Measurements from ENCODE around the gene C1RL. TPM values are rescaled to one million over a fixed set of nuclear protein-coding genes. Genes with fewer than 3 reads are reported as not detected.
"Not testable (repeated sequence)": the region's sequence is repeated elsewhere in the genome, so short reads cannot be mapped to it uniquely, and the experiment has no call there.

The C1RL gene
- total RNA-seq, 2 donors from 2014 or later, result 32.5 to 46.4 TPM

DNA sequence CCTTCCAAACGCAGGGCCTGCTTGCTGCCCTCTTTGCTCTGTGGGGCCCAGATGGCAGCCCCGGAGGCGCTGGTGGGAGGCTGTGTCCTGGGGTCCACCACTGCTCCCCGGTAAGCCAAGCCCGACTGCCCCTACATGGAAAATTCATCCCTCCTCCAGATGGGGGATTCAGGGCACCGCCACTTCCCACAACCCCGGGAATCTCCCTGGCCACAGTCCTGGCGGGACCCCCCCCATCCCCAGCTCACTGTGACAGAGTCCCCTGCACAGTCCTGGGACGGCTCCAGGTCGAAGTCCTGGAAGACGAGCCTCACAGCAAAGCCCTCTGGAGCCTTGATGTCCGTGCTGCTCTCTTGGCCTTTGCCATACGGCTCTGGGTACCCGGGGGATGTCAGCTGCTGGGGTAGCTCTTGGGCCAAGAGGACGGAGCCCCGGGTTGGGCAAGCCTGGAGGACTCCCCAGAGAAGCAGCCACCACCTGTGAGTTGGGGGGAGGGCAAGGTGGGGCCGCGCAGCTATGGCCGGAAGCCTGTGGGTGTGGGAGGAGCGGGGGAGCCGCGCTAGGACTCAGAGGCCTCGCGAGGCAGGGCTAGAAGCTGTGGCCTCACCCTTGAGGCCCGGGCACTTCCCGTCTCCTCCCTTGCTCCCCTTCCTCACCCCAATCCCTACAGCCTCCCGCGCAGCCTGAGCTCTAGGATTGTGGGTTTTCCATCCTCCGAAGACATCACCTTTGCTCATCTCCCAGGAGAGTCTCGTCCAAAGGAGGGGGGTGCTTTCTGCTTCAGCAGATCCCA lies 815 bp downstream of the C1RL start:
- 31 to 51% methylated on average over 10 to 30 of the region's 30 CpGs for WGBS, 2 experiments (ENCODE audit: insufficient coverage in 1 of 2, insufficient read length in 1 of 2)
- peaks cover 12% of the 10 kb centered on the region for H3K9me3 ChIP-seq (ENCODE audit: control insufficient read depth, low read length)
- Mint-ChIP-seq H3K36me3 (ENCODE audit: low read depth) (peaks cover 31% of the 10 kb centered on the region), H3K4me3 (peak overlapping the region; percentile 85), H3K27ac (peak overlapping the region; percentile 97), H3K9me3 (peaks cover 19% of the 10 kb centered on the region), H3K27me3 (ENCODE audit: insufficient read depth) (peaks cover 25% of the 10 kb centered on the region), H3K4me1 (peaks cover 15% of the 10 kb centered on the region)
- peak overlapping the region; percentile 80 for H3K4me3 ChIP-seq (ENCODE audit: low read length)
- no peaks in the 10 kb centered on the region for H3K36me3 ChIP-seq (ENCODE audit: control insufficient read depth, insufficient read depth, low read length)
- peak overlapping the region; percentile 37 for H3K27ac ChIP-seq (ENCODE audit: low read depth, low read length)
- TF ChIP-seq, protein P1, sequence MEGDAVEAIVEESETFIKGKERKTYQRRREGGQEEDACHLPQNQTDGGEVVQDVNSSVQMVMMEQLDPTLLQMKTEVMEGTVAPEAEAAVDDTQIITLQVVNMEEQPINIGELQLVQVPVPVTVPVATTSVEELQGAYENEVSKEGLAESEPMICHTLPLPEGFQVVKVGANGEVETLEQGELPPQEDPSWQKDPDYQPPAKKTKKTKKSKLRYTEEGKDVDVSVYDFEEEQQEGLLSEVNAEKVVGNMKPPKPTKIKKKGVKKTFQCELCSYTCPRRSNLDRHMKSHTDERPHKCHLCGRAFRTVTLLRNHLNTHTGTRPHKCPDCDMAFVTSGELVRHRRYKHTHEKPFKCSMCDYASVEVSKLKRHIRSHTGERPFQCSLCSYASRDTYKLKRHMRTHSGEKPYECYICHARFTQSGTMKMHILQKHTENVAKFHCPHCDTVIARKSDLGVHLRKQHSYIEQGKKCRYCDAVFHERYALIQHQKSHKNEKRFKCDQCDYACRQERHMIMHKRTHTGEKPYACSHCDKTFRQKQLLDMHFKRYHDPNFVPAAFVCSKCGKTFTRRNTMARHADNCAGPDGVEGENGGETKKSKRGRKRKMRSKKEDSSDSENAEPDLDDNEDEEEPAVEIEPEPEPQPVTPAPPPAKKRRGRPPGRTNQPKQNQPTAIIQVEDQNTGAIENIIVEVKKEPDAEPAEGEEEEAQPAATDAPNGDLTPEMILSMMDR (conservative IDR thresholded peaks at IDR 0.05), result no peak
- peak overlapping the region; percentile 51 for H3K9ac ChIP-seq (ENCODE audit: extremely low read depth, low read length, poor library complexity, severe bottlenecking)
- H3K27me3 ChIP-seq (ENCODE audit: control insufficient read depth, insufficient read depth, low read length, poor library complexity, severe bottlenecking), result peaks cover 23% of the 10 kb centered on the region
- no peaks in the 10 kb centered on the region for H3K4me1 ChIP-seq (ENCODE audit: control insufficient read depth, insufficient read depth, low read length)
- DNase-seq, result peak; percentile 90

DNA sequence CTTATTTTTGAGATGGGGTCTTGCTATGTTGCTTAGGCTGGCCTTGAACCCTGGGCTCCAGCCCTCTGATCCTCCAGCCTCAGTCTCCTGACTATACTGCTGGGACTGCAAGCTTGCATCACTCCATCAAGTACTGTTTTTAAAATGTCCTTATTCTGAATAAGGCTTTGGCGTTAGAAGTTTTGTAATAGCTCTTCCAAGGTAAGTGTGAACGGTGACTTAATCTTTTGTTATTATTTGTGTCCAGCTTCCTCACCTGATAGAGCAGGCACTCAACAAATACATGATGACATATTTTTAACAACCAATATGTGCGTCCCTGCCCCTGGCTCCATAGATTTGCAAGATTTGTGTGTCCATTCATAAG lies 1.4 kb downstream of the C1RL start:
- H3K9ac ChIP-seq (ENCODE audit: extremely low read depth, low read length, poor library complexity, severe bottlenecking), result no peak overlapping the region
- H3K4me1 ChIP-seq (ENCODE audit: control insufficient read depth, insufficient read depth, low read length), result no peaks in the 10 kb centered on the region
- H3K27ac ChIP-seq (ENCODE audit: low read depth, low read length), result peak overlapping the region; percentile 8
- WGBS, 2 experiments (ENCODE audit: insufficient coverage in 1 of 2, insufficient read length in 1 of 2), result 93% methylated on average over 2 to 3 of the region's 3 CpGs
- peaks cover 25% of the 10 kb centered on the region for H3K27me3 Mint-ChIP-seq (ENCODE audit: insufficient read depth)
- TF ChIP-seq, protein P1 (conservative IDR thresholded peaks at IDR 0.05), result no peak
- peak overlapping the region; percentile 80 for H3K4me3 ChIP-seq (ENCODE audit: low read length)
- peak overlapping the region; percentile 85 for H3K4me3 Mint-ChIP-seq
- peak overlapping the region; percentile 97 for H3K27ac Mint-ChIP-seq
- peaks cover 15% of the 10 kb centered on the region for H3K4me1 Mint-ChIP-seq
- peaks cover 12% of the 10 kb centered on the region for H3K9me3 ChIP-seq (ENCODE audit: control insufficient read depth, low read length)
- H3K27me3 ChIP-seq (ENCODE audit: control insufficient read depth, insufficient read depth, low read length, poor library complexity, severe bottlenecking), result peaks cover 23% of the 10 kb centered on the region
- no peak for DNase-seq
- H3K9me3 Mint-ChIP-seq, result peaks cover 19% of the 10 kb centered on the region
- H3K36me3 ChIP-seq (ENCODE audit: control insufficient read depth, insufficient read depth, low read length), result no peaks in the 10 kb centered on the region
- peaks cover 31% of the 10 kb centered on the region for H3K36me3 Mint-ChIP-seq (ENCODE audit: low read depth)

DNA sequence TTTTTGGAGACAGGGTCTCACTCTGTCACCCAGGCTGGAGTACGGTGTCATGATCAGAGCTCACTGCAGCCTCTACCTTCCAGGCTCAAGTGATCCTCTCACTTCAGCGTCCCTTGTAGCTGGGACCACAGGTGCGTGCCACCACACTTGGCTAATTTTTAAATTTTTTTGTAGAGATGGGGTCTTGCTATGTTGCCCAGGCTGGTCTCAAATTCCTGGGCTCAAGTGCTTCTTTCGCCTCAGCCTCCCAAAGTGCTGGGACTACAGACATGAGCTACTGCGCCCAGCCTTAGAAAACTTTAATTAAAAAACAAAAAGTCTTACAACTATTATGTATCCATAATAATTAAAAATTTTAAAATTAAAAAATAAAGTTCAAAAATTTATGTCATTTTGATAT lies 1.8 kb downstream of the C1RL start:
- H3K27ac ChIP-seq (ENCODE audit: low read depth, low read length); H3K4me3 ChIP-seq (ENCODE audit: low read length); H3K4me3 Mint-ChIP-seq; H3K4me1 ChIP-seq (ENCODE audit: control insufficient read depth, insufficient read depth, low read length); H3K27ac Mint-ChIP-seq; DNase-seq; H3K9ac ChIP-seq (ENCODE audit: extremely low read depth, low read length, poor library complexity, severe bottlenecking); H3K36me3 ChIP-seq (ENCODE audit: control insufficient read depth, insufficient read depth, low read length): not testable (repeated sequence)
- Mint-ChIP-seq H3K36me3 (ENCODE audit: low read depth) (peaks cover 31% of the 10 kb centered on the region), H3K4me1 (peaks cover 15% of the 10 kb centered on the region), H3K9me3 (peaks cover 19% of the 10 kb centered on the region), H3K27me3 (ENCODE audit: insufficient read depth) (peaks cover 22% of the 10 kb centered on the region)
- peaks cover 12% of the 10 kb centered on the region for H3K9me3 ChIP-seq (ENCODE audit: control insufficient read depth, low read length)
- H3K27me3 ChIP-seq (ENCODE audit: control insufficient read depth, insufficient read depth, low read length, poor library complexity, severe bottlenecking), result peaks cover 23% of the 10 kb centered on the region
- WGBS, 2 experiments (ENCODE audit: insufficient coverage in 1 of 2, insufficient read length in 1 of 2), result 99 to 100% methylated on average over 1 to 4 of the region's 5 CpGs
